ENCODE results near the gene ELMO1. TPM values are rescaled to one million over a fixed set of nuclear protein-coding genes. Genes with fewer than 3 reads are reported as not detected.

ELMO1 gene
- total RNA-seq, 2 donors from 2014 or later: 10.9 to 56.0 TPM

GRCh38 chr7:37047260-37047659, 401.4 kb downstream of the ELMO1 start:
- 74 to 78% methylated on average over 6 of the region's 6 CpGs for WGBS, 2 donors
- DNase-seq (no peak), ATAC-seq (no peak)
- no peaks in the 10 kb centered on the region for H3K4me1 ChIP-seq
- H3K27me3 ChIP-seq: no peaks in the 10 kb centered on the region
- no peak overlapping the region for H3K27ac ChIP-seq
- intact Hi-C loops (cut with DNase I): no loop called here
- H3K36me3 ChIP-seq (replicated peaks in 1 of 2; ENCODE audit: insufficient read depth in 1 of 2, low read depth in 2 of 2): no peaks in the 10 kb centered on the region
- no peaks in the 10 kb centered on the region for H3K9me3 ChIP-seq
- TF ChIP-seq POLR2A (IDR thresholded peaks at IDR 0.05): no peak
- TF ChIP-seq CTCF (IDR thresholded peaks at IDR 0.05): no peak
- H3K4me3 ChIP-seq: no peak overlapping the region

- intact Hi-C loops (cut with DNase I): no loop called here
- ATAC-seq (no peak), DNase-seq (no peak)
- H3K27ac ChIP-seq: no peak overlapping the region
- no peak overlapping the region for H3K4me3 ChIP-seq
- TF ChIP-seq CTCF (IDR thresholded peaks at IDR 0.05): no peak
- TF ChIP-seq POLR2A (IDR thresholded peaks at IDR 0.05): no peak
- no peaks in the 10 kb centered on the region for H3K27me3 ChIP-seq
- H3K36me3 ChIP-seq (replicated peaks in 1 of 2; ENCODE audit: insufficient read depth in 1 of 2, low read depth in 2 of 2): no peaks in the 10 kb centered on the region
- no peaks in the 10 kb centered on the region for H3K4me1 ChIP-seq
- 85 to 89% methylated on average over 2 of the region's 2 CpGs for WGBS, 2 donors
- H3K9me3 ChIP-seq: no peaks in the 10 kb centered on the region
Measured at GRCh38 chr7:37046531-37047079, 402.1 kb downstream of the ELMO1 start.

GRCh38 chr7:37045681-37046179, 402.9 kb downstream of the ELMO1 start:
- no peak for TF ChIP-seq CTCF (IDR thresholded peaks at IDR 0.05)
- TF ChIP-seq POLR2A (IDR thresholded peaks at IDR 0.05): no peak
- no peak overlapping the region for H3K27ac ChIP-seq
- DNase-seq: no peak
- WGBS, 2 donors: 60 to 77% methylated on average over 2 of the region's 2 CpGs
- intact Hi-C loops (cut with DNase I): no loop called here
- H3K9me3 ChIP-seq: no peaks in the 10 kb centered on the region
- H3K27me3 ChIP-seq: no peaks in the 10 kb centered on the region
- H3K4me1 ChIP-seq: no peaks in the 10 kb centered on the region
- no peaks in the 10 kb centered on the region for H3K36me3 ChIP-seq (replicated peaks in 1 of 2; ENCODE audit: insufficient read depth in 1 of 2, low read depth in 2 of 2)
- ATAC-seq: no peak
- H3K4me3 ChIP-seq: no peak overlapping the region

DNA sequence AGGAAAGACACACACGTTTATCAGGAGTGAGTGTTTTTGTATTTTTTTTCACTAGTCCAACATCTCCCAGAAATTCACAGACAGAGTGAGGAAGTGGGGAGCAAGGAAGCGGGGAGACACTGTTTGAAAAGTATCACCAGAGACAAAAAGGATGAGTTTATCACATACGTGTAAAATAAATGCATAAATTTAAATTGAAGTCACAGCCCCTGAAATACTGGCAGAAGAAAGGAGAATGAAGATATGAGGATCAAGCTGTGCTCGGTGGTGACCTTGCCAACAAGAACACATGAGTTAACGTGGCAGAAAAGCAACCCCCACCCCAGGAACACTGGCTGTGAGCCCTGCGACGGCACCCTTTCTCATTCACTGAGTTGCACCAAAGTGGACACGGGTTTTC, 407.2 kb downstream of the ELMO1 start:
- 53 to 57% methylated on average over 8 of the region's 8 CpGs for WGBS, 2 donors
- H3K9me3 ChIP-seq: no peaks in the 10 kb centered on the region
- H3K4me3 ChIP-seq: no peak overlapping the region
- peak in 3 of 4 donors; percentile 11 to 51 (median 13) for DNase-seq
- no peak for TF ChIP-seq POLR2A (IDR thresholded peaks at IDR 0.05)
- TF ChIP-seq CTCF (IDR thresholded peaks at IDR 0.05): no peak
- intact Hi-C loops (cut with DNase I): no loop called here
- no peak for ATAC-seq
- no peaks in the 10 kb centered on the region for H3K4me1 ChIP-seq
- no peaks in the 10 kb centered on the region for H3K27me3 ChIP-seq
- H3K36me3 ChIP-seq (replicated peaks in 1 of 2; ENCODE audit: insufficient read depth in 1 of 2, low read depth in 2 of 2): no peaks in the 10 kb centered on the region
- H3K27ac ChIP-seq: no peak overlapping the region

DNA sequence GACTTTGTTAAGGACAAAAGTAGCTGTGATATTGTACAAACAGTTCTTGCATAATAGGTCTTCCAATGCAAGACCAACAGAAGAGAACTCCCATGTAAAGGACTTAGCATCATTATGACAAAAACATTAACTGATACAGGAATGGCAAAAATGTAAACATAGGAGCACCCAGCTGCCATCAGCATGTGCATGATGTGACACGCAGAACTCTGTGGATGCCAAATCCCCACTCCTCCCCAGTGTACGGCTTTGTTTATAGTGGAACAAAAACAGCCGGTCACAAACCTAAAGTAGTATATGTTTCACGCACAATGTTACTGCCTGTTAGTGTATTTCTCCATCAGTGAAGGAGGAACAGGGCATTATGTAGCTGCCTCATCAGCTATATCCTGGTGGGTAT, 408.3 kb downstream of the ELMO1 start:
- no peak for TF ChIP-seq CTCF (IDR thresholded peaks at IDR 0.05)
- TF ChIP-seq POLR2A (IDR thresholded peaks at IDR 0.05): no peak
- Histone ChIP-seq H3K27ac (no peak overlapping the region), H3K9me3 (no peaks in the 10 kb centered on the region), H3K4me3 (no peak overlapping the region), H3K36me3 (replicated peaks in 1 of 2; ENCODE audit: insufficient read depth in 1 of 2, low read depth in 2 of 2) (no peaks in the 10 kb centered on the region), H3K4me1 (no peaks in the 10 kb centered on the region), H3K27me3 (no peaks in the 10 kb centered on the region)
- DNase-seq: no peak
- intact Hi-C loops (cut with DNase I): no loop called here
- 87 to 93% methylated on average over 4 of the region's 4 CpGs for WGBS, 2 donors
- no peak for ATAC-seq

Measured in body of pancreas (tissue), 4 donors.